ENCODE results near the gene NDST4. TPM values are rescaled to one million over a fixed set of nuclear protein-coding genes. Genes with fewer than 3 reads are reported as not detected.

Gene NDST4
- total RNA-seq, 1 experiment from 2014 or later = not detected

- POLR2A ChIA-PET (ENCODE audit: unreplicated experiment) = no interaction called here
- H3K79me2 ChIP-seq (ENCODE audit: low read length) = no peaks in the 10 kb centered on the region
- H3K36me3 ChIP-seq (ENCODE audit: low read depth, low read length) = no peaks in the 10 kb centered on the region
- no peaks in the 10 kb centered on the region for H3K9me2 ChIP-seq (replicated peaks; ENCODE audit: low read length)
- no TSS peak for BruUV-seq (replicated peaks)
- no peak overlapping the region for H3K9ac ChIP-seq (ENCODE audit: low read length)
- no peaks in the 10 kb centered on the region for H3K9me3 ChIP-seq (ENCODE audit: low read length)
- no peaks in the 10 kb centered on the region for H3K4me1 ChIP-seq (ENCODE audit: insufficient read depth, low read length)
- no peaks in the 10 kb centered on the region for H3K27me3 ChIP-seq (ENCODE audit: low read length)
- H4K20me1 ChIP-seq (ENCODE audit: low read length) = no peaks in the 10 kb centered on the region
- no peak overlapping the region for H3K27ac ChIP-seq (ENCODE audit: low read length)
- CTCF ChIA-PET = no interaction called here
- intact Hi-C loops (cut with micrococcal nuclease) = no loop called here
- no peak overlapping the region for H3K4me2 ChIP-seq (ENCODE audit: low read length)
- H2AFZ ChIP-seq (ENCODE audit: low read length) = no peak overlapping the region
- H3K4me3 ChIP-seq (ENCODE audit: low read length) = no peak overlapping the region
- H3F3A ChIP-seq (ENCODE audit: low read length, unreplicated experiment) = no peaks in the 10 kb centered on the region
- no peak for TF ChIP-seq EZH2 (IDR thresholded peaks at IDR 0.05; ENCODE audit: low read length, unreplicated experiment)
- no peak for DNase-seq
- no peak for ATAC-seq
Observed at GRCh38 chr4:114976901-114977300, 136.5 kb downstream of the NDST4 start.

GRCh38 chr4:114964026-114964425 is 149.4 kb downstream of the NDST4 start:
- no peaks in the 10 kb centered on the region for H3K4me1 ChIP-seq (ENCODE audit: insufficient read depth, low read length)
- H3K9ac ChIP-seq (ENCODE audit: low read length) = no peak overlapping the region
- H3K4me2 ChIP-seq (ENCODE audit: low read length) = no peak overlapping the region
- DNase-seq = no peak
- no TSS peak for BruUV-seq (replicated peaks)
- no peak overlapping the region for H3K4me3 ChIP-seq (ENCODE audit: low read length)
- intact Hi-C loops (cut with micrococcal nuclease) = no loop called here
- CTCF ChIA-PET = no interaction called here
- POLR2A ChIA-PET (ENCODE audit: unreplicated experiment) = no interaction called here
- H3K27me3 ChIP-seq (ENCODE audit: low read length) = no peaks in the 10 kb centered on the region
- no peaks in the 10 kb centered on the region for H4K20me1 ChIP-seq (ENCODE audit: low read length)
- H3F3A ChIP-seq (ENCODE audit: low read length, unreplicated experiment) = no peaks in the 10 kb centered on the region
- TF ChIP-seq EZH2phosphoT487 (IDR thresholded peaks at IDR 0.05; ENCODE audit: borderline replicate concordance, low read length) (no peak), CTCF (conservative IDR thresholded peaks at IDR 0.05; ENCODE audit: low read depth, low read length) (no peak), EZH2 (IDR thresholded peaks at IDR 0.05; ENCODE audit: low read length, unreplicated experiment) (no peak)
- no peaks in the 10 kb centered on the region for H3K36me3 ChIP-seq (ENCODE audit: low read depth, low read length)
- no peaks in the 10 kb centered on the region for H3K9me2 ChIP-seq (replicated peaks; ENCODE audit: low read length)
- H3K27ac ChIP-seq (ENCODE audit: low read length) = no peak overlapping the region
- no peak overlapping the region for H2AFZ ChIP-seq (ENCODE audit: low read length)
- H3K9me3 ChIP-seq (ENCODE audit: low read length) = no peaks in the 10 kb centered on the region
- H3K79me2 ChIP-seq (ENCODE audit: low read length) = no peaks in the 10 kb centered on the region
- ATAC-seq = no peak

- intact Hi-C loops (cut with micrococcal nuclease) = no loop called here
- Histone ChIP-seq H3K9ac (ENCODE audit: low read length) (no peak overlapping the region), H3K4me2 (ENCODE audit: low read length) (no peak overlapping the region), H3K27me3 (ENCODE audit: low read length) (no peaks in the 10 kb centered on the region), H4K20me1 (ENCODE audit: low read length) (no peaks in the 10 kb centered on the region), H2AFZ (ENCODE audit: low read length) (no peak overlapping the region), H3K36me3 (ENCODE audit: low read depth, low read length) (no peaks in the 10 kb centered on the region), H3K4me3 (ENCODE audit: low read length) (no peak overlapping the region), H3K9me2 (replicated peaks; ENCODE audit: low read length) (no peaks in the 10 kb centered on the region), H3K4me1 (ENCODE audit: insufficient read depth, low read length) (no peaks in the 10 kb centered on the region), H3K79me2 (ENCODE audit: low read length) (no peaks in the 10 kb centered on the region), H3K9me3 (ENCODE audit: low read length) (no peaks in the 10 kb centered on the region), H3F3A (ENCODE audit: low read length, unreplicated experiment) (no peaks in the 10 kb centered on the region), H3K27ac (ENCODE audit: low read length) (no peak overlapping the region)
- POLR2A ChIA-PET (ENCODE audit: unreplicated experiment) = no interaction called here
- no peak for DNase-seq
- no TSS peak for BruUV-seq (replicated peaks)
- CTCF ChIA-PET = no interaction called here
- TF ChIP-seq CTCF (conservative IDR thresholded peaks at IDR 0.05; ENCODE audit: low read depth, low read length) = no peak
- TF ChIP-seq EZH2 (IDR thresholded peaks at IDR 0.05; ENCODE audit: low read length, unreplicated experiment) = no peak
- TF ChIP-seq EZH2phosphoT487 (IDR thresholded peaks at IDR 0.05; ENCODE audit: borderline replicate concordance, low read length) = no peak
- no peak for ATAC-seq
Observed at GRCh38 chr4:114945616-114946015, 167.8 kb downstream of the NDST4 start.

Data from PC-3 (cell line).